T-helper 17 cell (primary cell): ENCODE results near the gene ECE1. TPM values are rescaled to one million over a fixed set of nuclear protein-coding genes. Genes with fewer than 3 reads are reported as not detected.

Experiments
- ATAC-seq: fragments of 150-1000 bp; cut with Tn5 transposase; 2 replicates; pipeline ENCODE4 v1.10.0; 2021; ENCODE audit warnings: mild to moderate bottlenecking, moderate library complexity
- DNase-seq, 3 donors: peaks; one replicate each; pipeline versions ENCODE4 v3.0.0 to v3.0.0-alpha.2; 2020 to 2021
- H3K9me3 ChIP-seq: one replicate; pipeline ENCODE4 v1.7.0; 2013; ENCODE audit warnings: low read length, mild to moderate bottlenecking; ENCODE audit not compliant: control insufficient read depth, poor library complexity, severe bottlenecking
- H3K27ac Mint-ChIP-seq: one replicate; pipeline ENCODE4 v1.8.0; 2022; ENCODE audit warnings: mild to moderate bottlenecking, moderate library complexity, mixed read lengths
- H3K27me3 Mint-ChIP-seq: one replicate; pipeline ENCODE4 v1.8.0; 2022; ENCODE audit warnings: mixed read lengths
- H3K36me3 Mint-ChIP-seq: one replicate; pipeline ENCODE4 v1.8.0; 2022; ENCODE audit warnings: low read depth, mixed read lengths
- H3K4me1 Mint-ChIP-seq: one replicate; pipeline ENCODE4 v1.8.0; 2022; ENCODE audit warnings: mild to moderate bottlenecking, mixed read lengths
- H3K4me3 Mint-ChIP-seq: one replicate; pipeline ENCODE4 v1.8.0; 2022; ENCODE audit warnings: mild to moderate bottlenecking, moderate library complexity, mixed read lengths
- total RNA-seq, 4 donors: library from RNA in 2 of 4; stranded (reverse) in 2 of 4; gene quantifications; one replicate each; pipeline ENCODE4 v1.2.3 and lab custom pipeline; 2022 to 2026

Gene ECE1
- total RNA-seq, 2 donors from 2014 or later = 116 to 117 TPM

DNA sequence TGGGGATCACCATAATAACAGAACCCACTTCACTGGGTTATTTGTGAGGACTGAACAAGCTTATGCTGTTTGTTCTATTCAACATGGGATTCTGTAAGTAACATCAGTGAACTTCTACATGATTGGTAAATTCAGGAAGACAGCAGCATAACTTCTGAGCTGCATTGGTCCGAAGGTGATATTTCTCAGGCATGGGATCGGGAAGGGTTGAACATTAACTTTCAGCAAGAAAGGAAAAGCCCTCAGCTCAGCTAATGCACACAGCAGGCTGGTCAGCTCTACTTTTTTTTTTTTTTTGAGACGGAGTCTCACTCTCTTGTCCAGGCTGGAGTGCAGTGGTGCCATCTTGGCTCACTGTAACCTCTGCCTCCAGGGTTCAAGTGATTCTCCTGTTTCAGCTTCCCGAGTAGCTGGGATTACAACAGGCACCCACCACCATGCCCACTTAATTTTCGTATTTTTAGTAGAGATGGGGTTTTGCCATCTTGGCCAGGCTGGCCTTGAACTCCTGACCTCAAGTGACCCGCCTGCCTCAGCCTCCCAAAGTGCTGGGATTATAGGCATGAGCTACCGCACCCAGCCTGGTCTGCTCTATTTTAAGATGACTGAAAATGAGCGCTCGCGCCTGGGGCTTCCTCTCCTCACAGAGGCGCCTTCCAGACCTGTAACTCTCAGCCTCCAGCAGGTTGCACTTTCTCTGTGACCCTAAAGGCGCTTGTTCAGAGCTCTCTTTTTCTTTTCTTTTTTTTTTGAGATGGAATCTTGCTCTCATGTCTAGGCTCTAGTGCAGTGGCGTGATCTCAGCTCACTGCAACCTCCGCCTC lies 42.2 kb downstream of the ECE1 start:
- H3K27ac Mint-ChIP-seq = no peak overlapping the region
- DNase-seq (no peak), ATAC-seq (no peak)
- H3K4me3 Mint-ChIP-seq = no peak overlapping the region
- H3K4me1 Mint-ChIP-seq = peaks cover 3% of the 10 kb centered on the region
- H3K27me3 Mint-ChIP-seq = no peaks in the 10 kb centered on the region
- H3K9me3 ChIP-seq = no peaks in the 10 kb centered on the region
- peaks cover 5% of the 10 kb centered on the region for H3K36me3 Mint-ChIP-seq

DNA sequence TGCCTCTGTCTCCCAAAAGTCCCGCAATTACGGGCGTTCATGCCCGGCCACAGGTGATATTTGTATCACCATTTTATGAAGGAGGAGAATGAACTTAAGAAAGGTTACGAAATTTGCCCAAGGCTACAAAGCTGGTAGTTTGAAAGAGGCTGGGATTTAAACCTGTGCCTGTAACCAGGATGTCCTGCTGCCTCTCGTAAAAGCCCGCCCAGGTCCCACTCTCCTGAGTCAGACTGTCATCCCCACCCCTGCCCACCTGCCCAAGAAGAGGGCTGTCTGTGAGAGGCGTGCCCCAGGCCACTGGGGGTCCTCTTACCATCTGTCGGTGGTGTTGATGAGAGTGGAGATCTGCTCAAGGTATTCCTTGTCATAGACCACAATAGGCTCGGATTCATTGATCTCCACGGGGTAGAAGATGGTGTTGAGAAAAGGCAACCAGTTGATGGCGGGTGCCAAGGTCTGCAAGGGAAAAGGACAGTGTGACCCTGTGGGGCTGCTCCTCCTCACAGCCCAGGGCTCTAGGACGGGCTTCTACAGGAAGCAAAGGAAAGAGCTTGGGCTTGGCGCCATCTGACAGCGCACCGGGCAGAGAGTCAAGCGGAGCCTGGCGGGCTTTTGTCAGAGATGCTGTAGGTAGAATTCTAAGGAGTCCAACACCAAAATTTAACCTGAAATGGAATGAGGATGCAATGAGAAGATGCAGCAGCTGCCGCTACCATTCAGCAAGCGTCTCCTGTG lies 43.2 kb downstream of the ECE1 start:
- Mint-ChIP-seq H3K4me3 (no peak overlapping the region), H3K4me1 (no peaks in the 10 kb centered on the region), H3K27me3 (no peaks in the 10 kb centered on the region), H3K36me3 (peaks cover 5% of the 10 kb centered on the region), H3K27ac (no peak overlapping the region)
- ATAC-seq (no peak), DNase-seq (no peak)
- no peaks in the 10 kb centered on the region for H3K9me3 ChIP-seq

DNA sequence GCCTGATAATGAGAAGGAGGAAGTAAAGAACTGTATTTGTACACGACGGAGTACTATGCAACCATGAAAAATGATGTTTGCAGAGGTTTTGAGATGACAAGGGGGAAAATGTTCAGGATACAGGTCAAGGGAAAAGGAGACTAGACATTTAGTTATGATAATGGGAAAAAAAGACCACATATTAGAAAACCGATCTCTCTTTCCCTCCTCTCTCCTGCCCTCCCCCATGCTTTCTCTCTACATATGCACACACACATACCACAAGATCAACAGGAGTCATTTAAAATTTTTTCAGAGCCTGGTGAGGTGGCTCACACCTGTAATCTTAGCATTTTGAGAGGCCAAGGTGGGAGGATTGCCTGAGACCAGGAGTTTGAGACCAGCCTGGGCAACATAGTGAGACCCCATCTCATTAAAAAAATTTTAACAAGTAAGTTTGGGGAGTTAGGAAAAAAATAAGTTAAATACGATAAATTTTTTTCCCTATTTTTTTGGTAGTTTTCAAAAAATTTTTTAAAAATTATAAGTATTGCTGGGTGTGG lies 44.5 kb downstream of the ECE1 start:
- Mint-ChIP-seq H3K4me3 (peak overlapping the region; percentile 31), H3K36me3 (peaks cover 7% of the 10 kb centered on the region), H3K27me3 (no peaks in the 10 kb centered on the region), H3K4me1 (no peaks in the 10 kb centered on the region), H3K27ac (no peak overlapping the region)
- DNase-seq = no peak
- H3K9me3 ChIP-seq = no peaks in the 10 kb centered on the region
- no peak for ATAC-seq

DNA sequence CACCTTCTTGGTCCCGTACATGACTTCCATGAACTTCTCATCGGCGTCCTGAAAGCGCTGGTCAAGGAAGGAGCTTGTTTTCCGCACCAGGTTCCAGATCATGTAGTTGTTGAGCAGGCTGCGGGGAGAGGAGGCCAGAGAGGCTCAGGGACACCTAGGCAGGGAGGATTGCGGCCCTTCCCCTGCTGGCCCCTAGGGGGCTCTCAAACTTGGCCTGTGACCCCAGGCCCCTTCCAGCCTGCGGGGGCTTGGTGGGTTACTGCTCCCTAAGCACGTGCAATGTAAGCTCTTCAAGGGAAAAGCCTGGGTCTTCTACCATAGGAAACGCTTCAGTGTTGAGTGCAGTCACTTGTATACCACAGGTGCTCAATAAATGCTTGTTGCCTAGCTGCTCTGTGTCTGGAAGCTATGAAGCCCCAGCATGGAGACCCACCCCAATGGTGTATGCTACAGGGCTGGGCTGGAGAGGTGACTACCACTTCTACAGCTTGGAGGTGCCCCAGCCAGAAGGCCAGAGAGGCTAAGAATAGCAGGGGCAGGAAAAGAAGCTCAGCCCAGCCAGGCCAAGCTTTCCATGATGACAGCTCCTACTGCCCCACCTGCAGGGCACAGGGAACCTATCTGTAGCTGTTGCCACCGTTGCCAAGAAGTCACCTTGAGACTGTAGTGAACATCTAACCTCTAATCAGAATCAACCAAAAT lies 45.1 kb downstream of the ECE1 start:
- Mint-ChIP-seq H3K36me3 (peaks cover 7% of the 10 kb centered on the region), H3K4me1 (no peaks in the 10 kb centered on the region), H3K27ac (no peak overlapping the region), H3K4me3 (peak overlapping the region; percentile 31), H3K27me3 (no peaks in the 10 kb centered on the region)
- H3K9me3 ChIP-seq = no peaks in the 10 kb centered on the region
- DNase-seq (no peak), ATAC-seq (no peak)

DNA sequence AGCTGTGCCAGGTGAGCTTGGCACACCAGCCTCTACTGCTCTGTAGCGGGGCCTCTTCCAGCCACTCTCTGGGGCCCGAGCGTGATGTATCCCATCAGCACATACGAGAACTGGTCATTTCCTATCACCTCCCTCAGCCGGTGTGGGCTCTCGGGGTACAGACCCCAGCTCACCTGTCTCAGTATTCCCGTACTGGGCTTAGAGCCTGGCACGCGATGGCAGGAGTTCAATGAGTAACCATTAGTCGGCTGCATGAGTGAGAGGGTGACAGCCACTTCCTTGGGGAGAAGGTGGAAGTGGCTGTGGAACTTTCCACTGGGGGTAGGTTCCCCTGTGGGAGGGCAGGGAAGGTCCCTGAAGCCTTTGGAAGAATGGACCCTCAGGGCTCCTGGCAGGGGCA lies 46.1 kb downstream of the ECE1 start:
- Mint-ChIP-seq H3K4me1 (no peaks in the 10 kb centered on the region), H3K27ac (no peak overlapping the region), H3K36me3 (peaks cover 7% of the 10 kb centered on the region), H3K4me3 (no peak overlapping the region), H3K27me3 (no peaks in the 10 kb centered on the region)
- ATAC-seq (no peak), DNase-seq (no peak)
- H3K9me3 ChIP-seq = no peaks in the 10 kb centered on the region

DNA sequence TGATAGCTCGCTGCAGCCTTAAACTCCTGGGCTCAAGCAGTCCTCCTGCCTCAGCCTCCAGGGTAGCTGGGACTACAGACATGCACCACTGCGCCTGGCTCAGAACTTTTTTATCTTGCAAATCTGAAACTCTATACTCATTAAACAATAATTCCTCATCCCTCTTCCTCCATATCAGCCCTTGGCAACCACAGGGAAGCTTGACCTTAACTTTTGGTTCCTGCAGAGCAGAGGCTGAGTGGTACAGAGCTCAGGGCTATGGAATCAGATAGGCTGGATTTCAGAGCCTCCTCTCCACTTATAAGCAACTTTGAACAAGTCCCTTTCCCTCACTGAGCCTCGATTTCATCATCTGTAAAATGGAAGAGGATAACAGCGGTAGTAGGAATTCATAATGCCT lies 47.4 kb downstream of the ECE1 start:
- DNase-seq = no peak
- no peak overlapping the region for H3K4me3 Mint-ChIP-seq
- no peak overlapping the region for H3K27ac Mint-ChIP-seq
- H3K36me3 Mint-ChIP-seq = peaks cover 6% of the 10 kb centered on the region
- H3K9me3 ChIP-seq = no peaks in the 10 kb centered on the region
- ATAC-seq = no peak
- H3K27me3 Mint-ChIP-seq = no peaks in the 10 kb centered on the region
- no peaks in the 10 kb centered on the region for H3K4me1 Mint-ChIP-seq

DNA sequence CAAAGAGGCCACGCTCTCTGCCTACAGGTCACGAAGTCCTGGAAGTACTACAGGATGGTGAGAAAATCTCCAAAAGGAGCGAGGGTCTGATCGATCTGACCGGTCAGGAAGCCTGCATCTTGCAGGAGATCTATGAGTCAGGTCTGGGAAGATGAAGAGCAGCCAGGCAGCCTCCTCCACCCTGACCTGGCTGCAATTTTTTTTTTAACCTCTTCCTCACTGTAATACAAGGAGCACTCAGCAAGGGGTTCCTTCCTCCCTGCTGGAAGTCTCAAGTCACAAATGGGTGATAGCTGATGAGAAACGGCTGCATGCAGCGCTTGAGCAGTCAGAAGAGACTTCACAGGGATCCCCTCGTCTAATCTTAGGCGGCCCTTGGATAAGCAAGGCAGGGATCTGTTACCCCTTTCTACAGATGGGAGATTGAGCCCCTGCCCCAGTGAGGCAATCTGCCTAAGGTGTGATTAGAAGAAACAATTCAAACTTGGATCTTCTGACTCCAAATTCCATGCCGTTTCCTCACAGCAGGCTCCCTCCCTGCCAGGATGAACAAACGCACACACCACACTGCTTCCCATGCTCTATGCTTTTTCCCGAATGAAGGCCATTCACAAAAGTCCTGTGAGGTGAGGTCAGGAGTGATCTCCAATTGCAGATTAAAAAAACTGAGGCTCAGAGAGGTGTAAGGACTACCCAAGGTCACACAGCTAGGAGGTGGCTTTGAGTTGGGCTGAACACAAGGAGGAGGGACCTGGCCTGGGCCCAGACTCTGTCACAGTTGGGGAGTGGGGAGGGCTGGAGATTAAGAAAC lies 48.3 kb downstream of the ECE1 start:
- Mint-ChIP-seq H3K27ac (no peak overlapping the region), H3K27me3 (no peaks in the 10 kb centered on the region), H3K4me1 (no peaks in the 10 kb centered on the region), H3K4me3 (no peak overlapping the region), H3K36me3 (peaks cover 5% of the 10 kb centered on the region)
- DNase-seq (no peak), ATAC-seq (no peak)
- no peaks in the 10 kb centered on the region for H3K9me3 ChIP-seq

DNA sequence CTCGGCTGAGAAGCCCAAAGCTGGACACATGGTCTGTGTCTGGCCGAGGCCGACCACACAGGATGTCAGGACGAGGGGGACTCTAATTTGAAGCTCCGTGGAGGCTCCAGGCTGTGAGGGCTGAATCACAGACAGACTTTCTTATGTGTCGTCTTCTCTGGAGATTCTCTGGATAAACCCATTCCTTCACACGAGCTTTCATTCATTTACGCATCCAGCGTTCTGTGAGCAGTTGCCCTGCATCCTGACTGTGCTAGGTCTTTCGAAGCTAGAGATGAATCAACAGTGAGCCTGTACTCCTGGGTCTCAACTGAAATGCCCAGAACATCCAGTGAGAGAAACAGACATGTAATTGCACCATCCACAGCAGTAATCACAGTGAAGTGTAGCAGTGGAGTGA lies 49.6 kb downstream of the ECE1 start:
- ATAC-seq (no peak), DNase-seq (no peak)
- Mint-ChIP-seq H3K36me3 (peaks cover 4% of the 10 kb centered on the region), H3K27ac (no peak overlapping the region), H3K4me1 (no peaks in the 10 kb centered on the region), H3K4me3 (no peak overlapping the region), H3K27me3 (no peaks in the 10 kb centered on the region)
- H3K9me3 ChIP-seq = no peaks in the 10 kb centered on the region

DNA sequence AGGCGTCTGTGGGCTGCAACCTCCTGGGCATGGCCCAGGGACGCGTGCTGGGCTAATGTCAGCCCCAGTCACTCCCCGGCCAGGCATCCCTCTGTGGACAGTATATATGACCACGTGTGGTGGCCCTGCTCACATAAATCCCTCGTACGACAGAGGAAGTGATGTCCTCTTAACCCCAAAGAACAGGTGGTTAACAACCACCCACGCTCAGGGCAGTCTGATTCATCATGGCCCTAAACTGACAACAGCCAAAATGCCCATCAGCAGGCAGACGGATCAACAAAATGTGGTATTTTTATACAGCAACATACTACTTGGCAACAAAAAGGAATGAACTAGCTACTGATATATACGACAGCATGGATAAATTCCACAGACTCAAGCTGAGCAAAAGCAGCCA lies 51.0 kb downstream of the ECE1 start:
- Mint-ChIP-seq H3K27me3 (no peaks in the 10 kb centered on the region), H3K4me3 (no peak overlapping the region), H3K36me3 (peaks cover 2% of the 10 kb centered on the region), H3K4me1 (no peaks in the 10 kb centered on the region), H3K27ac (no peak overlapping the region)
- DNase-seq = no peak
- H3K9me3 ChIP-seq = no peaks in the 10 kb centered on the region
- ATAC-seq = no peak

DNA sequence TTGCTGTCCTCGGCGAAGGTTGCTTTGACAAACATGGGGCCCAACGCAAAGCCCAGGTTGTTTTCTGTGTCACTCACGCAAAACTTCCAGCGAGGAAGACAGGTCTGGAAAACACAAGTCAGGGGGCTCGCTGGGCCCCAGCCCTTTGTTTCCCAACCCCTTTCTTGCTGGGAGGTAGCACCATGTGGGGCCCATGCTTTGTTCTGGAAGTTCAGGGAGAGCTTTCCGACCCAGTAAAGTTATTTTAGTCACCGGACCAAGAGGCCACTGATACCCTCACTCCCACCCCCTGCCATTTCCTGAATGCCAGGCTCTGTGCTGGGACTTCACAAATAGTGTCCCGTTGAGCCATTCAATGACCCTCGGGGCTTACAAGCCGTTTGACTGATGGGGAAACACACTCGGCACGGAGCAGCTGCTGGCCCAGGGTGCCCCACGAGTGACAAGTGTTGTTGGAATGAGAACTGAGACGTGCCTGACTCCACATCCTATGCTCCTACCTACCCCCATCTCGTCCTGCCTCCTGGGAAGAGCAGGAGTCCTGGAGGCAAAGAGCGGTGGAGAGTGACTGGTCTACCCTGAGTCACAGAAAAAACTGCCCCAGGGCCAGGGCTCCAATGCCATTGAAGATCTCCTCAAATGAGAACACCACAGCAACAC lies 52.0 kb downstream of the ECE1 start:
- Mint-ChIP-seq H3K27me3 (no peaks in the 10 kb centered on the region), H3K4me1 (no peaks in the 10 kb centered on the region), H3K4me3 (no peak overlapping the region), H3K27ac (no peak overlapping the region), H3K36me3 (peaks cover 4% of the 10 kb centered on the region)
- DNase-seq (no peak), ATAC-seq (no peak)
- H3K9me3 ChIP-seq = no peaks in the 10 kb centered on the region

DNA sequence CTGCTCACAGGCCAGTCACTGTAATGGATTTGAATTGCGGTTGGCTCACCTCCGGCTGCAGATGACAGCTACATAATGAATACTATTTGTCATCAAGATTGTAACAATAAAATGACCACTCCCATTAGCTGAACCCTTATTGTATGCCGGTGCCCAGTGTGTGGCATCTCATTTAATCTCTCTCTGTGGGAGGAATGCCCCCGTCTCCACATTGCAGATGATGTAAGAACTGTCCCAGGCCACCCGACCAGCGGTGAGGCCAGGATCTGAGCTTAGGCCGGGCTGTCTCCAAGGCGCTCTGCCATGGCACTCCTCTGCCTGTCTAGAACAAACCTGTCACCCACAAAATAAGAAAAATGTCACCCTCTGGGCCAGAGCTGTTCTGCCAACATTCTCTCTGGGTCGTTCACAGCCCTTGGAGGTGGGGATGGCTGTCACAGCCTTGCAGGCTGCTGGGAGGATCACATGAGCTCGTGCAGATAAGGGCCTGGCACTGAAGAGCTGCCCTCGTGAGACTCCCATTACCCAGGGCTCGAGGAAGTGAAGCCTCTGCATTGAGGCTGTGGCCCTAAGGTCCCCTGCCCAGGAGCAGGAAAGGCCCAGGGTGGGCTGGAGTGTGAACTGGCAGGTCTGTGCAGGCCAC lies 52.7 kb downstream of the ECE1 start:
- H3K27ac Mint-ChIP-seq = no peak overlapping the region
- H3K36me3 Mint-ChIP-seq = peaks cover 4% of the 10 kb centered on the region

DNA sequence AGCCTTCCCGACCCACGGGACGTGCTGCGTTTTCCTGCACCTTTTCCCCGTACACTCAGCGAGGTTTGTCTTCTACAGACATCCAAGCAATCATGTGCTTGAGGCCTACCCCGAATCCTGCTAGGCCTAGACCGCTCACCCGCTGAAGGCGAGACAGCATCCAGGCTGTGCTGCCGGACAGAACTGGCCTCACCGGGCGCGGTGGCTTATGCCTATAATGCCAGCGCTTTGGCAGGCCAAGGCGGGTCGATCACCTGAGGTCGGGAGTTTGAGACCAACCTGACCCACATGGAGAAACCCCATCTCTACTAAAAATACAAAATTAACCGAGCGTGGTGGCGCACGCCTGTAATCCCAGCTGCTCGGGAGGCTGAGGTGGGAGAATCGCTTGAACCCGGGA lies 54.1 kb downstream of the ECE1 start:
- ATAC-seq = no peak
- H3K4me3 Mint-ChIP-seq = no peak overlapping the region
- peak overlapping the region; percentile 53 for H3K27ac Mint-ChIP-seq
- H3K36me3 Mint-ChIP-seq = peaks cover 3% of the 10 kb centered on the region
- DNase-seq = no peak
- no peaks in the 10 kb centered on the region for H3K9me3 ChIP-seq
- H3K4me1 Mint-ChIP-seq = no peaks in the 10 kb centered on the region
- H3K27me3 Mint-ChIP-seq = no peaks in the 10 kb centered on the region

More for the DNA sequence above, 52.7 kb downstream of the ECE1 start:
- H3K9me3 ChIP-seq = no peaks in the 10 kb centered on the region
- Mint-ChIP-seq H3K4me1 (no peaks in the 10 kb centered on the region), H3K4me3 (no peak overlapping the region), H3K27me3 (no peaks in the 10 kb centered on the region)
- DNase-seq (no peak), ATAC-seq (no peak)
